Measurements from ENCODE around the gene ADAMTS13. TPM values are rescaled to one million over a fixed set of nuclear protein-coding genes. Genes with fewer than 3 reads are reported as not detected.
A peak's percentile ranks its signal among the peaks of the same experiment; 100 is the strongest.

ADAMTS13 gene
- total and polyA plus RNA-seq, 2 experiments from 2014 or later = 10.1 to 16.9 TPM

GRCh38 chr9:133441571-133441970, 19.4 kb downstream of the ADAMTS13 start:
- Histone ChIP-seq H3K4me3 (no peak overlapping the region), H3K4me1 (ENCODE audit: low read depth) (no peaks in the 10 kb centered on the region)
- DNase-seq (ENCODE audit: low read depth in 1 of 2, low spot score in 1 of 2) = no peak

GRCh38 chr9:133443248-133443647, 21.1 kb downstream of the ADAMTS13 start:
- Histone ChIP-seq H3K27ac (no peak overlapping the region), H3K4me1 (ENCODE audit: low read depth) (no peaks in the 10 kb centered on the region), H3K27me3 (no peaks in the 10 kb centered on the region), H3K9me3 (ENCODE audit: low read depth) (no peaks in the 10 kb centered on the region), H3K36me3 (no peaks in the 10 kb centered on the region), H3K4me3 (no peak overlapping the region)
- no peak for DNase-seq (ENCODE audit: low read depth in 1 of 2, low spot score in 1 of 2)
- TF ChIP-seq CTCF (IDR thresholded peaks at IDR 0.05; ENCODE audit: low read depth, low read length) = no peak

More at GRCh38 chr9:133441571-133441970, 19.4 kb downstream of the ADAMTS13 start:
- Histone ChIP-seq H3K27me3 (no peaks in the 10 kb centered on the region), H3K27ac (no peak overlapping the region), H3K36me3 (no peaks in the 10 kb centered on the region), H3K9me3 (ENCODE audit: low read depth) (no peaks in the 10 kb centered on the region)
- no peak for TF ChIP-seq CTCF (IDR thresholded peaks at IDR 0.05; ENCODE audit: low read depth, low read length)

- H3K27ac ChIP-seq = peak overlapping the region; percentile 6
- H3K27me3 ChIP-seq = no peaks in the 10 kb centered on the region
- H3K36me3 ChIP-seq = no peaks in the 10 kb centered on the region
- no peak for TF ChIP-seq CTCF (IDR thresholded peaks at IDR 0.05; ENCODE audit: low read depth, low read length)
- no peak for DNase-seq (ENCODE audit: low read depth in 1 of 2, low spot score in 1 of 2)
- H3K9me3 ChIP-seq (ENCODE audit: low read depth) = no peaks in the 10 kb centered on the region
- no peaks in the 10 kb centered on the region for H3K4me1 ChIP-seq (ENCODE audit: low read depth)
- no peak overlapping the region for H3K4me3 ChIP-seq
These were observed 21.8 kb downstream of the ADAMTS13 start for GRCh38 chr9:133443982-133444381.

GRCh38 chr9:133445293-133445969, 23.3 kb downstream of the ADAMTS13 start:
- H3K4me3 ChIP-seq = no peak overlapping the region
- no peaks in the 10 kb centered on the region for H3K27me3 ChIP-seq
- H3K36me3 ChIP-seq = no peaks in the 10 kb centered on the region
- H3K4me1 ChIP-seq (ENCODE audit: low read depth) = no peaks in the 10 kb centered on the region
- H3K9me3 ChIP-seq (ENCODE audit: low read depth) = no peaks in the 10 kb centered on the region
- no peak for TF ChIP-seq CTCF (IDR thresholded peaks at IDR 0.05; ENCODE audit: low read depth, low read length)
- no peak for DNase-seq (ENCODE audit: low read depth in 1 of 2, low spot score in 1 of 2)
- H3K27ac ChIP-seq = no peak overlapping the region

GRCh38 chr9:133448487-133448972, 26.4 kb downstream of the ADAMTS13 start:
- no peaks in the 10 kb centered on the region for H3K36me3 ChIP-seq
- no peaks in the 10 kb centered on the region for H3K9me3 ChIP-seq (ENCODE audit: low read depth)
- H3K27me3 ChIP-seq = no peaks in the 10 kb centered on the region
- TF ChIP-seq CTCF (IDR thresholded peaks at IDR 0.05; ENCODE audit: low read depth, low read length) = no peak
- no peaks in the 10 kb centered on the region for H3K4me1 ChIP-seq (ENCODE audit: low read depth)
- H3K27ac ChIP-seq = no peak overlapping the region
- peak in 1 of 2 donors; percentile 29 for DNase-seq (ENCODE audit: low read depth in 1 of 2, low spot score in 1 of 2)
- no peak overlapping the region for H3K4me3 ChIP-seq

Data from cardiac muscle cell (in vitro differentiated cells and primary cell).